HG03521 (cell line): Measurements from ENCODE around the gene RABL3.
A peak's percentile ranks its signal among the peaks of the same experiment; 100 is the strongest.
"Not testable (repeated sequence)": the region's sequence is repeated elsewhere in the genome, so short reads cannot be mapped to it uniquely, and the experiment has no call there.

Experiments used
- ATAC-seq: cut with Tn5 transposase; IDR thresholded peaks from one replicate; pipeline ENCODE4 v1.9.1; 2021; ENCODE audit warnings: mild to moderate bottlenecking, moderate library complexity; ENCODE audit not compliant: unreplicated experiment

The RABL3 gene

GRCh38 chr3:120684896-120685295, 57.4 kb downstream of the RABL3 start:
- ATAC-seq = no peak

GRCh38 chr3:120683671-120684301, 58.5 kb downstream of the RABL3 start:
- ATAC-seq = no peak

GRCh38 chr3:120683213-120683612, 59.1 kb downstream of the RABL3 start:
- ATAC-seq = no peak

- no peak for ATAC-seq
Observed at GRCh38 chr3:120682095-120682681, 60.1 kb downstream of the RABL3 start, which contains the start of gene HGD. Gene HGD, minus strand, starts transcription at chr3:120682239. Its CDS starts 128 bp downstream, at chr3:120682111.

GRCh38 chr3:120681506-120682038, 60.7 kb downstream of the RABL3 start:
- ATAC-seq = no peak

- ATAC-seq = no peak
Observed at GRCh38 chr3:120681018-120681417, 61.3 kb downstream of the RABL3 start.

GRCh38 chr3:120680193-120680894, 62.0 kb downstream of the RABL3 start:
- ATAC-seq = no peak

- ATAC-seq = no peak
Observed at GRCh38 chr3:120678984-120679383, 63.3 kb downstream of the RABL3 start.

GRCh38 chr3:120678331-120678947, 63.9 kb downstream of the RABL3 start:
- ATAC-seq = peak; percentile 71

GRCh38 chr3:120677193-120677592, 65.1 kb downstream of the RABL3 start:
- not testable (repeated sequence) for ATAC-seq

- no peak for ATAC-seq
Observed at GRCh38 chr3:120673116-120673515, 69.2 kb downstream of the RABL3 start.

GRCh38 chr3:120670576-120670975, 71.7 kb downstream of the RABL3 start:
- no peak for ATAC-seq

GRCh38 chr3:120664926-120665325, 77.4 kb downstream of the RABL3 start:
- ATAC-seq = no peak

GRCh38 chr3:120661945-120662344, 80.4 kb downstream of the RABL3 start:
- no peak for ATAC-seq

- ATAC-seq = no peak
Observed at GRCh38 chr3:120661106-120661905, 81.0 kb downstream of the RABL3 start.

GRCh38 chr3:120659834-120660233, 82.5 kb downstream of the RABL3 start:
- ATAC-seq = no peak

- ATAC-seq = no peak
Observed at GRCh38 chr3:120659285-120659684, 83.0 kb downstream of the RABL3 start.

- no peak for ATAC-seq
Observed at GRCh38 chr3:120652896-120653545, 89.3 kb downstream of the RABL3 start.

GRCh38 chr3:120652281-120652680, 90.0 kb downstream of the RABL3 start:
- ATAC-seq = no peak

- no peak for ATAC-seq
Observed at GRCh38 chr3:120650311-120650710, 92.0 kb downstream of the RABL3 start.
